A673 (cell line): ENCODE results near the gene TOP2A. TPM values are rescaled to one million over a fixed set of nuclear protein-coding genes. Genes with fewer than 3 reads are reported as not detected.
A peak's percentile ranks its signal among the peaks of the same experiment; 100 is the strongest.

Source experiments
- BruUV-seq: library from RNA; stranded (reverse); fragments of 400-500 nt; replicated peaks from 2 replicates; lab custom pipeline; 2021; lab: Mats Ljungman, UMichigan
- CTCF ChIA-PET: fragments of 300-600 bp; sonication (Branson Sonifier 250); formaldehyde crosslinking; loops from one replicate; lab custom pipeline; 2022; ENCODE audit warnings: antibody characterized with exemption; lab: Charles Lee
- POLR2A ChIA-PET: fragments of 300-600 bp; sonication (Branson Sonifier 250); formaldehyde crosslinking; loops from one replicate; lab custom pipeline; 2022; ENCODE audit warnings: antibody characterized with exemption; ENCODE audit not compliant: low non-redundant PET; lab: Charles Lee
- DNase-seq: peaks from one replicate; pipeline ENCODE4 v3.0.0-alpha.2; 2015; ENCODE audit warnings: low spot score
- H3K27ac ChIP-seq: fragments of 200-600 bp; sonication (generic); 2 replicates; pipeline ENCODE4 v1.5.1; 2016; ENCODE audit warnings: mixed run types, low read depth, mild to moderate bottlenecking, mixed read lengths, antibody characterized with exemption, low read length; ENCODE audit not compliant: poor library complexity, severe bottlenecking
- H3K27me3 ChIP-seq: fragments of 200-600 bp; sonication (generic); replicated peaks from 2 replicates; pipeline ENCODE4 v1.6.1; 2017; ENCODE audit warnings: mixed run types, low read depth, mild to moderate bottlenecking, mixed read lengths, antibody characterized with exemption, low read length; ENCODE audit not compliant: insufficient read depth, poor library complexity
- H3K36me3 ChIP-seq: fragments of 200-600 bp; sonication (generic); 2 replicates; pipeline ENCODE4 v1.6.1; 2016; ENCODE audit warnings: mixed run types, mild to moderate bottlenecking, mixed read lengths, antibody characterized with exemption, low read length; ENCODE audit not compliant: insufficient read depth, poor library complexity, severe bottlenecking
- H3K4me1 ChIP-seq: fragments of 200-600 bp; sonication (generic); 2 replicates; pipeline ENCODE4 v1.6.1; 2017; ENCODE audit warnings: mixed run types, mild to moderate bottlenecking, mixed read lengths, antibody characterized with exemption, low read length; ENCODE audit not compliant: insufficient read depth, poor library complexity, severe bottlenecking
- H3K4me3 ChIP-seq: fragments of 200-600 bp; sonication (generic); 2 replicates; pipeline ENCODE4 v1.5.1; 2016; ENCODE audit warnings: low read depth, mixed run types, mild to moderate bottlenecking, mixed read lengths, low read length; ENCODE audit not compliant: poor library complexity, severe bottlenecking
- H3K9me3 ChIP-seq: fragments of 200-600 bp; sonication (generic); 2 replicates; pipeline ENCODE4 v1.6.1; 2016; ENCODE audit warnings: mixed run types, low read depth, mild to moderate bottlenecking, mixed read lengths, antibody characterized with exemption, low read length; ENCODE audit not compliant: poor library complexity, severe bottlenecking
- EZH2 ChIP-seq: fragments of 200-600 bp; sonication (generic); IDR thresholded peaks from 2 replicates; pipeline ENCODE4 v1.6.1; 2017; ENCODE audit warnings: borderline replicate concordance, low read depth, mild to moderate bottlenecking, mixed read lengths, antibody characterized with exemption, low read length; ENCODE audit not compliant: poor library complexity, severe bottlenecking
- intact Hi-C: fragments of 100-400 bp; cut with micrococcal nuclease; formaldehyde crosslinking; loops from one replicate; pipeline ENCODE4 v1.10.0; 2022; ENCODE audit not compliant: unreplicated experiment
- total RNA-seq: library from RNA; stranded (reverse); gene quantifications from 2 replicates; pipeline ENCODE4 v1.2.3, GENCODE V29; 2021
- TF ChIP-seq, protein P1 (sequence below): fragments of 300-800, 200-600 bp; sonication (generic); conservative IDR thresholded peaks from 2 replicates; pipeline ENCODE4 v1.5.1; 2017; ENCODE audit warnings: low read depth, mild to moderate bottlenecking, antibody characterized with exemption, low read length, moderate library complexity, mixed read lengths

Gene TOP2A
- total RNA-seq, 1 experiment from 2014 or later: 188 TPM

DNA sequence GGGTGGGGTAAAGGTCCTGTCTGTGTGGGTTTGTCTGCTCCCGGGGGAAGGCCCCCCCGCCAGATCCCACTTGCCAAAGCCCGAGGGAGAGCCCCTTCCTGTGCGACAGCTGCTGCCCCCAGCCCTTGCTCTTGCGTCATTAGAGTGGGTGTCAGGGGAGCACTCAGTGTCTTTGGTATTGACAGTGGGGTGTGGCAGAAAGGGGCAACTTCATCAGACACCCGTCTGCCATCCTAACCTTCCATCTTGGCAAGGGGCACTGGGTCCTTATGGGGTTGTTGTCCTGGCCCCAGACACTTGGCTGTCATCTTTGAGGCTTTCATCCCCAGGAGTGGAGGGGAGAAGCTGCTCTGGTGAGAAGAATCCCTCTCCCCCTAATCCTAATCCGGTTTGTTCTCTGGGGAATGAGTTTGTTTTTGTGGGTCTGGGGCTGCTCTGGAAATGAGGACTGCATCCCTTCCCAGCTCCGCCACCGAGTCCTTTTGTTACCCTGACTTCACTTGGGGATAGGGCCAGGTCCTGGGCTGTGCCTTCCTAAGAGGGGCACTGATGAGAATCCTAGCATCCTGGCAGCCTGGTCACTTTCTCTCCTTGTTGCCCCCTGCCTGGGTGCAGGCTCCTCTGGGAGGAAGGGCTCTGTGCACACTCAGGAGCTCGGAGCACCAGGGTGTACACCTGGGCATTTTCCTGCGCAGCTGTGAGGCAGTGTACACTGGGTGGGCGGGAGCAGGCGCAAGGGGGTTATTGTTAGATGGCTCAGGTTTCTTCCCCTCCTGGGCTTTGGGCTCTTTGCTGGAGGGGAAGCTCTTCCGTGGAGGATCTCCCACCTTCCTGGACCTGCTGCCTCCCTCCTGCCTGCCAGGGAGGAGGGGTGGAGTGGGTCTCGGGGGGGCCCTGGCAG, 74.2 kb downstream of the TOP2A start:
- Histone ChIP-seq H3K27ac (peak overlapping the region; percentile 79), H3K4me1 (peaks cover 45% of the 10 kb centered on the region), H3K9me3 (no peaks in the 10 kb centered on the region), H3K36me3 (no peaks in the 10 kb centered on the region), H3K27me3 (no peaks in the 10 kb centered on the region), H3K4me3 (peak overlapping the region; percentile 63)
- no peak for DNase-seq
- intact Hi-C loops: no loop called here
- ChIA-PET POLR2A (no interaction called here), CTCF (no interaction called here)
- no TSS peak for BruUV-seq
- TF ChIP-seq, protein P1, sequence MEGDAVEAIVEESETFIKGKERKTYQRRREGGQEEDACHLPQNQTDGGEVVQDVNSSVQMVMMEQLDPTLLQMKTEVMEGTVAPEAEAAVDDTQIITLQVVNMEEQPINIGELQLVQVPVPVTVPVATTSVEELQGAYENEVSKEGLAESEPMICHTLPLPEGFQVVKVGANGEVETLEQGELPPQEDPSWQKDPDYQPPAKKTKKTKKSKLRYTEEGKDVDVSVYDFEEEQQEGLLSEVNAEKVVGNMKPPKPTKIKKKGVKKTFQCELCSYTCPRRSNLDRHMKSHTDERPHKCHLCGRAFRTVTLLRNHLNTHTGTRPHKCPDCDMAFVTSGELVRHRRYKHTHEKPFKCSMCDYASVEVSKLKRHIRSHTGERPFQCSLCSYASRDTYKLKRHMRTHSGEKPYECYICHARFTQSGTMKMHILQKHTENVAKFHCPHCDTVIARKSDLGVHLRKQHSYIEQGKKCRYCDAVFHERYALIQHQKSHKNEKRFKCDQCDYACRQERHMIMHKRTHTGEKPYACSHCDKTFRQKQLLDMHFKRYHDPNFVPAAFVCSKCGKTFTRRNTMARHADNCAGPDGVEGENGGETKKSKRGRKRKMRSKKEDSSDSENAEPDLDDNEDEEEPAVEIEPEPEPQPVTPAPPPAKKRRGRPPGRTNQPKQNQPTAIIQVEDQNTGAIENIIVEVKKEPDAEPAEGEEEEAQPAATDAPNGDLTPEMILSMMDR: no peak
- no peak for TF ChIP-seq EZH2

DNA sequence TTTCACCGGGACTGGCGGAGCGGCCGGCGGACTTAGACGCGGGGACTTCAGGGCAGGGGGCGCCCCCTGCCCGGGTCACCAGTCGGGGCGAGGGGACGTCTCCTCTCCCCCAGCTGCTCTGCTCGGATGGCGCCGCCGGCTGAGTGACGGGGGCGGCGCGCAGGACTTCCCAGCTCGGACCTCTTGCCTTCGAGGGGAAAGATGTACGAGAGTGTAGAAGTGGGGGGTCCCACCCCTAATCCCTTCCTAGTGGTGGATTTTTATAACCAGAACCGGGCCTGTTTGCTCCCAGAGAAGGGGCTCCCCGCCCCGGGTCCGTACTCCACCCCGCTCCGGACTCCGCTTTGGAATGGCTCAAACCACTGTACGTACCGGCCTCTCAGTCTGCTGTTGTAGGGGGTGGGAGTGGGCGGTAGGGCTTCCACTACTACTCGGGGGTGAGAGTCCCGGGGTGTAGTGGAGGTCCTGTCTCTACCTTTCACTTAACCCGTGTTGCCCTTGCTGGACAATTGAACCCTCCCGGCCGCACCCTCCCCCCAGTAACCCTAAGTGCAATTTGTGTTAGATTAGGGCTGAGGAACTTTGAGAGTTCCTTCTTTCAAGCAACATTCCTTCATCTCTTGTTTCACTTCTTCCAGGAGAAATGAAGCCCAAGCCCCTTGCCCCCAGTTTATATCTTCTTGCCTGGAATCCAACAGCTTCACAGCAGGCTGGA, 75.0 kb downstream of the TOP2A start:
- no TSS peak for BruUV-seq
- no peaks in the 10 kb centered on the region for H3K9me3 ChIP-seq
- ChIA-PET CTCF (no interaction called here), POLR2A (no interaction called here)
- intact Hi-C loops: no loop called here
- H3K27ac ChIP-seq: peak overlapping the region; percentile 79
- H3K36me3 ChIP-seq: no peaks in the 10 kb centered on the region
- peak overlapping the region; percentile 63 for H3K4me3 ChIP-seq
- no peak for DNase-seq
- no peak for TF ChIP-seq EZH2
- TF ChIP-seq, protein P1: no peak
- no peaks in the 10 kb centered on the region for H3K27me3 ChIP-seq
- H3K4me1 ChIP-seq: peaks cover 37% of the 10 kb centered on the region

DNA sequence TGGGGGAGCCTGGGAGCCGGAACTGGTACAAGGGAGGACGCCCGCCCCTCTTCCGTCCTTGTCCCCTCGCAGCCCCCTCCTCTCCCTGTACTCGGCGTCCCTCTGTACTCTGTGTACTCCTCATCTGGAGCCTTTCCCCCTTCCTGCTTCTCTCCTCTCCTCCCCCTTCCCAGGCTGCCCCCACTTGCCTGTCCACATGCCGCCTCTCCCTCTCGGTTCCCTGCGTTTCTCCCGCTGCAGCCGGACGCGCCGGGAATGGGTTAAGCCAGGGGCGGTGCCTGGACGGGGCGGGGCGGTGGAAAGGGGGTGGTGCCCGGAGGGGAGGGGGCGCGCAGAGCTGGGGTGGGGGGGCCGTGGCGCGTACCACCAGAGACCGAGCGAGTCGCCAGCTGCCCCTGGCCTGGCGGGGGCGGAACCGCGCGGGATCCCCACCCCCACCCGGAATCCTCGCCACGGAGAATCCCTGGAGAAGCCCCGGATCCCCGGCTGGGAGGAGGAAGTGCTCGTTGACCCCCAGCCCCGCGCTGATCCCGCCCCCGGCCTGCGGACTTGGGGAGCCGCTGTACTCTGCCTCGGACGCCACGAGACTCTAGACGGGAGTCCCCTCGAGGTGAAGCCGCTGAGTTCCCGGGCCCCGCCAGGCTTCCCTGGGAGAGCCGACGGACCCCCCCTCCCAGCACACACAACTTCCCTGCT, 75.7 kb downstream of the TOP2A start:
- no peaks in the 10 kb centered on the region for H3K36me3 ChIP-seq
- POLR2A ChIA-PET: no interaction called here
- peak overlapping the region; percentile 79 for H3K27ac ChIP-seq
- H3K9me3 ChIP-seq: no peaks in the 10 kb centered on the region
- no peak for DNase-seq
- peak overlapping the region; percentile 63 for H3K4me3 ChIP-seq
- CTCF ChIA-PET: no interaction called here
- no TSS peak for BruUV-seq
- intact Hi-C loops: no loop called here
- no peak for TF ChIP-seq EZH2
- TF ChIP-seq, protein P1: no peak
- peaks cover 30% of the 10 kb centered on the region for H3K4me1 ChIP-seq
- H3K27me3 ChIP-seq: no peaks in the 10 kb centered on the region
